NCI-H187 treated with DMSO at 0.1 percent for 48 hours (cell line): ENCODE results near the gene SLC2A1.
A peak's percentile ranks its signal among the peaks of the same experiment; 100 is the strongest.

Experiments
- DNase-seq: peaks from one replicate; lab custom pipeline; 2025; lab: John Stamatoyannopoulos, UW

Gene SLC2A1

DNA sequence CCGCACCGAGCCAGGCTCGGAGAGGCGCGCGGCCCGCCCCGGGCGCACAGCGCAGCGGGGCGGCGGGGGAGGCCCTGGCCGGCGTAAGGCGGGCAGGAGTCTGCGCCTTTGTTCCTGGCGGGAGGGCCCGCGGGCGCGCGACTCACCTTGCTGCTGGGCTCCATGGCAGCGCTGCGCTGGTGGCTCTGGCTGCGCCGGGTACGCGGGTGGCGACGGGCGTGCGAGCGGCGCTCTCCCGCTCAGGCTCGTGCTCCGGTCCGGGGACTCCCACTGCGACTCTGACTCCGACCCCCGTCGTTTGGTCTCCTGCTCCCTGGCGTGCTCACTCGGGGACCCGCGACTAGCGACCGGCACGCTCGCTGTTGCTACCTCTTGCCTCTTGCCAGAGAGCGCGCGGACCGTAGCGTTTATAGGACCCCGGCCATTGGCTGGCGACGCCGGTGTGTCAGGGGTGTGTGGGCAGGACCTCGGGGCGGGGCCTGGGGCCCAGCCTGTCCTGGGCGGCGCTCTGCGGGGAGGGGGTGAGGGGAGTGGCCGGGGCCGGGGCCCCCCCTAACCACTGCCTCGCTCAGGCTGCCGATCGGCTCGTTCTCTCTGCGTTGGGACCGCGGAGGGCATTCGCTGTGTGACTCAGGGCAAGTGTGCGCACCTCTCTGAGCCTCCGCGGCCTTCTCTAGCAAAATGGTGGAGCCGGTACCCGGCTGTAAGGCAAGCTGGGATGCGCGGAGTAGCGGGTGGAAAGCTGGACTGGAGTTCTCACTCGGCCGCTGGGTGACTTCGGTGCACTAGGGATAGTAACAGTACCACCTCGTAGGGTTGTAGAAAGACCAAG is at the start of gene SLC2A1:
SLC2A1 (minus strand) TSS at position 381 of the 832 bp plus-strand sequence; CDS start at position 164, 217 bp downstream.
- peak; percentile 64 for DNase-seq

DNA sequence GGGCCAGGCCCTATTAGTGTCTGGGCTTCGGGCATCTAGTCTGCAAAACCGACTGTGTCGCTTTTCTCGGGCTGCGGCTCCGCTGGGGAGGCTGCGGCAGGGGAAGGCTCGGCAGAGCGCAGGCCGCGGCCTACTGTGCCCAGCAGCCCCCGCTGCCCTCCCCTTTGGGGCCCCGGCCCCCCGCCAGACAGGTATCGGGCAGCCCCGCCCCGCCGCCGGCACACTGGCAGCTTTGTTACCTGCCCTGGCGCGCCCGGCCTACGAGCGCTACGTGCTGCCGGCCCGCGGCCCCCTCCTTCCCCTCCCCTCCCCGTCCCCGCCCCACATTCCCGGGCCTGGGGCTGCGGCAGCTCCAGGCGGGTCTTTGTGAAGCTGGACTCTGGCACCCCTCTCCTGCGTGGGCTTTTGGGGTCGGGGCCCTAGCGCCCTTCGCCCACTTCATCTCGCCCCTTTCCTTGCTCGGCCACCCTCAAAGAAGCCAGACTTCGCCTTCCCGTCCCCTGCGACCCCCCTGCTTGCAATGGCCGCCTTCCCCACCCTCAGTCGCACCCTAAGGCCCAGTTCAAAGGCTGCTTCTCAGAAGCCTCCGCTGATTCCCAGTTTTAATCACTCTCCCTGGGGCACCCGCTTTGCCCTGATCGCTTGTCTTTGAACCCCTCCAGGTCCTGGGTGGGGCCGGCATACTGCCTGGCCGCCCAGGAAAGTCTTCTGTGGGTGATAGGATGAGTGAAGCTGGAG is 48.9 kb upstream of the SLC2A1 start:
- no peak for DNase-seq

DNA sequence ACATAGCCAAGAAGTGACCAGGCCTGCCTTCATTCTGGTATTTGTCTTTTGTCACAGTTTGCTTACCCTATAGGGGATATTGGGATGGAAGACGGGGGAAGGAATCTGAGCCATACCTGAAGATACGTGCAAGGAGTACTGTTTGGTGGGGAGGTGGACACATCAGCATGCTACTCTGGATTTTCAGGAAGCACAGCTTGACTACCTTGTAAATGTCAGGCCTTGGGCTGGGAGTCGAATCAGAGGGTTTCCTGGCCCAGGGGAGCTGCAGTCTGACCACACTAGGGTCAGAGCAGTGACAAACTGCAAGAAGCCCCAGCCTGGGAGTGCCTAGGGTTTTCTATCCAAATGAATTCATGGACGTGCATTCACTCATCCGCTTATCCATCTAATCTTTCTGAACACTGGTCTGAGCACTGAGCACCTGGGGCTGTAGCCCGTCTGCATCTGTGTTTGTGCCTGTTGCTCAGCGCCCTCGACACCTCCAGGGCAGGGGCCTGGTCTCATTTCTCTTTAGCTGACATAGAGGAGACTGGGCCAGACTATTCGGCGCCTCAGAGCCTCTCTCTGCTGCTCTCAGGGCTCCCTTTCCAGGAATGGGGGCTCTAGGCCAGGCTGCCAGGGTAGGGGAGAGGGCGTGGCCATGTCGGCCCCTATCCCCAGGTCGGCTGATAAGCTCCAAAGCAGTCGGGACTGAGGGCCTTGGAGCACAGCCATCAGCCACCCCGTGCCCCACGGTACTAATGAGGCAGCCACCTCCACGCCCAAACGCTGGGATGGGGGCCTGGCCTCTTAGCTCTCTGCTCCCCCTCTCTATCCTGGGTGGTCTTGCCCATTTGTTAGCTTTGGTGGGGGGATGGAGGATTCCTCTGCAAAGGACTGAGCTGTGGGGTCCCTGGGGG is 47.0 kb upstream of the SLC2A1 start:
- DNase-seq = no peak

DNA sequence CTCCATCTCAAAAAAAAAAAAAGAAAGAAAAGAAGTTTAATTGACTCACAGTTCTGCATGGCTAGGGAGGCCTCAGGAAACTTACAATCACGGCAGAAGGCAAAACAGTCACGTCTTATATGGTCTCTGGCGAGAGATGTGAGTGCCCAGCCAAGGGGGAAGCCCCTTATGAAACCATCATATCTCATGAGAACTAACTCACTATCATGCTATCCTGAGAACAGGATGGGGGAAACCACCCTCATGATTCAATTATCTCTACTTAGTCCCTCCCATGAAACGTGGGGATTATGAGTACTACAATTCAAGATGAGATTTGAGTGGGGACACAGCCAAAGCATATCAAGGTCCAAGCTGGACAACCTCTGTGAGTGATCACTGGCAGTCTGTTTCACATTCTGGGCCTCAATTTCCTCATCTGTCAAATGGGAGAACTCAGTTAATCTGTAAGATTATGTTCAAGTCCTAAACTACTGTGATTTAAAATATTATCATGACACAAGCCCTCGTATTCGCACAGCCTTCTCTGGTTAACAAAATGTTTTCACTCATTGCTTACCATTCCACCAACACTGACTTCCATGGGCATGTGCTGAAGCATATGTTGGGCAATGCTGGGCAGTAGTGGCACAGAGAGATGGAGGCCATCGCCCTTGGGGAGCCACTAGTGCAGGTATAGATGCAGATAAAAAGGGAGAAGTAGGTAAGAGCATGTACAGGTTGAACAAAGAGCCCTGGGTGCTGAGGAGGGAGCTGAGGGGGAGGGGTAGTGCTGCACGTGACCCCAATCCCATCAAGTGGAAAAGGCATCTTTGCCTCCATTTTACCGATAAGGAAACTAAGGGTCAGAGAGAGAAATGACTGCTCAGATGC is 46.2 kb upstream of the SLC2A1 start:
- no peak for DNase-seq

DNA sequence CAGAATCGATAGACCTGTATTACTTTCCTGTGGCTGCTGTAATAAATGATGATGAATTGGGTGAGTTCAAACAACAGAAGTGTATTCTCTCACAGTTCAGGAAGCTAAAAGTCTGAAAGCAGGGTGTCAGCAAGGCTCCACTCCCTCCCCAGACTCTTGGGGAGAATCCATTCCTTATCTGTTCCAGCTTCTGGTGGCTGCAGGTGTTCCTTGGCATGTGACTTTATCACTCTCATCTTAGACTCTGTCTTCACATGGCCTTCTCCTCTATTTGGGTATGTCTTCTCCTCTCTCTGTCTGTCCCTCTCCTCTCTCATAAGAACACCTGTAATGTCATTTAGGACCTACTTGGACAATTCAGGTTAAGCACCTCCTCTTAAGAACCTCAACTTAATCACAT is 44.1 kb upstream of the SLC2A1 start:
- no peak for DNase-seq

DNA sequence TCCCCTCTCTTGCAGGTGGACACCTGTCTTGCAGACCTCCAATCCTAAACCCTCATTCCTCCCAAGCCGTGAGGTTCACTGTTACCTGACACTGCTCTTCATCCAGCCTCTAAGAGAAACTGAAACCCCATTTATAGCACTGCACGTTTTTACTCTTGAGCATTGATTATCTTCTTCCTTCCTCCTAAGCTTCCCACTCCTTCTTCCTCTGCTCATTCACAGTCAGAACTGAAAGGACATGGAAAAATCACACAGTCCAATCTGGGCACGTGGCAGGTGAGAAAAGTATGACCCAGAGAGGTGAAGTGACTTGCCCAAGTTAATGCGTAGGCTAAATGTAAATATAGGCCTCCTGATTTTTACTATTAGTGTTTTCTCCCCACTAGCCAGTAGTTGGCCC is 43.4 kb upstream of the SLC2A1 start:
- no peak for DNase-seq

DNA sequence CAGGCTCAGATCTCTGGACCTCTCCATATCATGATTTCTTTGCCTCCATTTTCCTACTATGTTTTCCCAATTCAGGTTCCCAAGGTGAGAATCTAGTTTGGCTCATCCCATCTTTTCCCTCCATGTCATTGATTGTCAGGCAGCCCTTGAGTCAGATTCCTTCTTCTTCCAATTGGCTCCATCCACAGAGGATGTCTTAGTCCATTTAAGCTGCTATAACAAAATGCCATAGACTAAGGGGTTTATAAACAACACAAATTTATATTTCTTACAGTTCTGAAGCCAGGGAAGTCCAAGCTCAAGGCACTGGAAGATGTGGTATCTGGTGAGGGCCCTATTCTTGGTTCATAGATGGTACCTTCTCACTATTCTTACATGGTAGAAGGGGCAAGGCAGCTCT is 42.8 kb upstream of the SLC2A1 start:
- no peak for DNase-seq

DNA sequence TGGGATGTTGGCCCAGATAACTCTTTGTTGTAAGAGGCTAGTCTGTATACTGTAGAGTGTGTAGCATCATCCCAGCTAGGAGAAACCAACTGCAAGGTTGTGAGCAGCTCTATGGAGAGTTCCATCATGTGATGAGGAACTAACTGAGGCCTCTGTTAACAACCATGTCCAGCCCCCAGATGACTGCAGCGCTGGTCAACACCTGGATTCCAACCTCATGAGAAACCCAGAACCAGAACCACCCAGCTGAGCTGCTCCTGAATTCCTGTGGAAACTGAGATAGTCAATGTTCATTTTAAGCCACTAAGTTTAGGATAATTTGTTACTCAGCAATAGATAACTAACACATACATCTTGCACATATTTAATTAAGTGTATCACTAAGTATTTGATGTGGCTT is 41.6 kb upstream of the SLC2A1 start:
- DNase-seq = no peak

DNA sequence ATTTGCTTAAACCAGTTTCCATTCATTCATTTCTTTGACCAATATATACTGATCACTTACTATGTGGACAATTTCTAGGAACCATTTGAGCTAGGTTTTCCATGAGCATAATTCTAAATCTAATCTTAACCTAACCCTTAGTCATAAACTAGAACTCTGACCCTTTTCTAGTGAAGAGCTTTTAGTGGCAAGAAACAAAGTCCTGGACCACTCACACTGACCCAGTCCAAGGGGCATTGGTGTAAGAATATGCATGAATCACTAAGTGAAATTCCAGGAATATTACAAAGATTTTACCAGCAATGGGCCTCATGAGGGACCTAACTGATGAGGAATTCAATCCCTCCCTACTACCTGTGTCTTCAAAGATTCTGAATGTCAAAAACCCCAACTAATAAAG is 40.6 kb upstream of the SLC2A1 start:
- no peak for DNase-seq

DNA sequence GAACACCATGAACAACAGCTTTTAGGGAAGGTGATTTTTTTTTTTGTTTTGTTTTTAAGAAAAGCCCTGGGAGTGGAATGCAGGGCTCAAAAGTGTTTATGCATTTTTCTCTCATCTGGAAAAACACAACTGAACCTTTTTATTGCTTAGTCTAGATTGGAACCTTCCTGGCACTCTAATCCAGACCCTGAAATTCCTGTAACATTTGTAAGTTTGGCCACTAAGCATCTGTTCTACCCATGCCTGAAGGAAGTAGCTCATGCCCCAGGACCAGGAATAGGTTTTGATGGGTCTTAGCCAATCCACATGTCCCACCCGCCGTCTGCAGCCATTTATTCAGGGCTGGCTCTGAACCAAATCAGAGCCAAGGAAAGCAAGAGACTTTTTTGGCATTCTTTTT is 39.7 kb upstream of the SLC2A1 start:
- no peak for DNase-seq

DNA sequence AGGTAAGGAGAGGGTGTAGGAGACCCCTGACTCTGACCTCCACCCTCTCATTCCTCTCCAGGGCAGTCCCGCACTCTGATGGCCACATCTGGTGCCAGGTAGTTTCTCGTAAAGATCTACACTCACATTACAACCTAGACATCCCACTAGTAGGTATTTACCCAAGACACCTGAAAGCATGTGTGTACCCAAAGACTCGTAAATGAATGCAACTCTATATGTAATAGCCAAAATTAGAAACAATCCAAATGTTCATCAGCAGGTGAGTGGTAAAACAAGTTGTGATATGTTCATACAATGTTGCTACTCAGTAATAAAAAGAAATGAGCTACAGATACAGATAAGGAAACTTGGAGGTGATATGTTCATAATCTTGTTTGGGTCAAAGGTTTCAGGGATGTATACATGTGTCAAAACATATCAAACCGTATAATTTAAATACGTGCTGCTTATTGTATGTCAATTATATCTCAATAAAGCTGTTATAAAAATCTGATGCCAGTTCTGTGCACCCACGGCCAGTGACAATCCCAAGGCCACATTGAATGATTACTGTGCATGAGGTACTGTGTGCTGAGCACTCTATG is 37.8 kb upstream of the SLC2A1 start:
- DNase-seq = no peak

DNA sequence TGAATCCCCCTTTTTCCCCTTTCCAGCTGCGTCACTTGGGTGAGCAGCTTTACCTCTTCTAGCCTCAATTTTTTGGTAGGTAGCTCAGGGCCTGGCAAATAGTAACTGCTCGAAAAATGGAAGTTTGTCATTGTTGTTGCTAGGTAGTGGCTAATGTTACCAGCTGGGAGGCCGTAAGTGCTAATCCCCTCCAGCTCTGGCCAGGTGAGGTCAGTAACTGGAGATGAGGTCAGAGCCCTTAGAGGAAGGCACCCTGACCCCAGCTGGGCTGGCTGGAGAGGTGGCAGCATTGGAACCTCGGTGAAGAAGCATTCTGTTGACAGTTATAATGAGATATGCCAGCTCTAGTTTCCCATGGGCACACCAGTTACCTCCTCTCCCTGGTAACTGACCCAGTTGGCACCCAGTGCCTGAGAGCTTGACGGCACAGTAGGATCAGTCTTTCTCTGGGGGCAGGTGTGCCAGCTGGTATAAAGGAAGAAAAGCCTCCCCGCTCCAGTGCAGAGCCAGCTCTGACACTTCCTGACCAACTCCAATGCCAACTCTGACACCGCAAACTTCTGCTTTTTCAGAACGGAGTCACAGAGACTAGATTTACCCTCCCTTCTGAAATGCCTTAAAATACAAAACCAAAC is 35.0 kb upstream of the SLC2A1 start:
- no peak for DNase-seq

DNA sequence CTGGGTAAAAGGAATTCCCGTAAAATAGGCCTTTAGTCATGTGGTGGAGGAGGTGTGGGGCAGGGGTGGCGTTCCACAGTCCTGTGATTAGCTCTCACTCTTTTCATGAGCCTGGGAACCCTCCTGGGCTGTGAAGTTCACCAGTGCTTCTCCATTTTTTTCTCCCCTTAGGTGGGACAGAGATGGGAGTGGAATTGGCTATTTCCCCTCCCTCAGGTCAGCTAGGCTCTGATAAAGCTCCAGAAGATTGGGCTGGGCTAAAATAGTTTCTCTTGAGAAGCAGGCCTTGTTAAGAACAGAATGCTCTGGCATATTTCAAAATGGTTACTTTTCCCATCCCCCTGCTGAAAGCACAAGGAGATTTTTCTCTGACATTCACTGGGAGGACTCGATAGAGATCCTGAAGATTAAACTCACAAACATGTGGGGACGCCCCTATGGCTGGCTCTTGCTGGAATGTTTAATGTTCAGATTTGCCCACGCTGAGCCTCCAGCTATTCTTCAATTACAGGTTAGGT is 33.4 kb upstream of the SLC2A1 start:
- no peak for DNase-seq

DNA sequence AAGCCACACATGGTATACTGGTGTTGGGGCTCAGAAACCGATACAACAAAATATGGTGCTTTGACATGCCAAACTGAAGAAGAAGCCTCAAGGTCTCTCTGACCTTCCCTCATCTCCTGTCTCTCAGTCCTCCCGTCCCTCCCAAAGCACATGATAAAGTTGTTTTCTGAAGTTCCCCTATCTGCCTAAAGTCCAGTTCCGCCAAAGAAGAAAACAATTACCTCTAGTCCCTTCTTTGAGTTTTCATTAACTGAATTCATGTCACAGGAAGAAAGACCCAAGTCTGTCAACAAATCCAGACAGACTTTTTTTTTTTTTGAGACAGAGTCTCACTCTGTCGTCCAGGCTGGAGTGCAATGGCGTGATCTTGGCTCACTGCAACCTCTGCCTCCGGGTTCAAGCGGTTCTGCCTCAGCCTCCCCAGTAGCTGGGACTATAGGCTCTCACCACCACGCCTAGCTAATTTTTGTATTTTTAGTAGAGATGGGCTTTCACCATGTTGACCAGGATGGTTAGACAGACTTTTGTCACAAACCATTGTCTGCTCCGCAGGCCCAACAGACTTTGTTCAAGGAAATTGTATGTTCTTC is 32.2 kb upstream of the SLC2A1 start:
- DNase-seq = no peak

DNA sequence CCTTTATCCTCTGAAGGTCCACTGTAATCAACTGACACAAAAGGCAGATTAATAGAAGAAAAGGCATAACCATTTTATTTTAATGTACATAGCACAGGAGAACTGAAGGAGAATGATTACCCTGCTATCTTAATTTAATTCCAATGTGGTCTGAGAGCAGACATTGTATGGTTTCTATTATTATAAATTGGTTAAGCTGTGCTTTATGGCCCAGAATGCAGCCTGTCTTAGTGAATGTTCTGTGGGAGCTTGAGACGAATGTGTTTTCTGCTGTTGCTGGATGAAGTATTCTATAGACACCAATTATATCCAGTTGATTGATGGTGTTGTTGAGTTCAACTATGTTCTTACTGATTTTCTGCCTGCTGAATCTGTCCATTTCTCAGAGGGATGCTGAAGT is 25.0 kb upstream of the SLC2A1 start:
- no peak for DNase-seq

DNA sequence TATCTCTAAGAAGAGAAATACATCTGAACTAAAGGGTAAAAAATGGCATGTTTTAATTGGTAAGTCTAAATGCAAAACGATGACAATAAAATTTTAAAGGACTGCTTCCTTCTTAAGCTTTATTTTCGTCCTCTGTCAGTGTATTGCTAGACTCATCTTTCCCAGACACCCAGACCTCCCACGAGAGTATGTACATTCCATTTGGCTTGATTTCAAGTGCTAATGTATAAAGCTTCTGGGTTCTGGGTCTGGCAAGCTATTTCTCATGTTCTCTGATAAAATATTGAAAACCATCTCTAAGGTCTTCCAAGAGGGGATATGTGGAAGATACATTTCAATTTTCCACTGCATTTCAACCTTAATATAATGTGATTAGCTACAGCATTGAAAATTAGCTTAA is 24.6 kb upstream of the SLC2A1 start:
- no peak for DNase-seq

DNA sequence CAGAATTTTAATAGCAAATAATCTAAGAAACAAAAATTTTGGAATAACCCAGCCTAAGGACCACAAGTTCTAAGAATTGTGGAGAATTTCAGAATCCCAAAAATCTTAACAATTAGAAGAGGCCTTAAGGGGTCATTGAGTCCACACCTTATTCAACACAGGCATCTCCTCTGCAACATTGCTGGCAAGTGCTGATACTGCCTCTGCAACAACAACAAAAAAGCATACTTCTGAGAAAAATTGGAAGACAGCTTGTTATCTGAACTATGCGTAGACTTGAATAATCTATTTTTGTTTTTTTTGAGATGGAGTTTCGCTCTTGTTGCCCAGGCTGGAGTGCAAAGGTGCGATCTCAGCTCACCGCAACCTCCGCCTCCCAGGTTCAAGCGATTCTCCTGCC is 24.0 kb upstream of the SLC2A1 start:
- no peak for DNase-seq

DNA sequence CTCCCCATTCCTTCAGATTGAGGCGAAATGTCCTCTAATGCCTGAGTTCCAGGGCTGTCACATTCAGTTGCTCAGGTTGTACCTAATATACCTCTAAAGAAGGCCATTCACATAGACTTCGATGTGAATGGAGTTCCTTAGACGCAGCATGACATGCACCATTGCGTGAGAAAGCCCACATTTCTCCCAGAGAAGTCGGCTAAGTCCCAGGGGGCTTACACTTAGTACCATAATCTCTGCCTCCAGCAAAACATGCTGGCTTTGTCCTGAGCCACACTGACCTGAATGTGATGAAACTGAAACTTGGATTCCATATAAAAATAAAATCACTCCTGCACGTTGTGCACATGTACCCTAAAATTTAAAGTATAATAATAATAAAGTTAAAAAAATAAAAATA is 23.2 kb upstream of the SLC2A1 start:
- DNase-seq = no peak

DNA sequence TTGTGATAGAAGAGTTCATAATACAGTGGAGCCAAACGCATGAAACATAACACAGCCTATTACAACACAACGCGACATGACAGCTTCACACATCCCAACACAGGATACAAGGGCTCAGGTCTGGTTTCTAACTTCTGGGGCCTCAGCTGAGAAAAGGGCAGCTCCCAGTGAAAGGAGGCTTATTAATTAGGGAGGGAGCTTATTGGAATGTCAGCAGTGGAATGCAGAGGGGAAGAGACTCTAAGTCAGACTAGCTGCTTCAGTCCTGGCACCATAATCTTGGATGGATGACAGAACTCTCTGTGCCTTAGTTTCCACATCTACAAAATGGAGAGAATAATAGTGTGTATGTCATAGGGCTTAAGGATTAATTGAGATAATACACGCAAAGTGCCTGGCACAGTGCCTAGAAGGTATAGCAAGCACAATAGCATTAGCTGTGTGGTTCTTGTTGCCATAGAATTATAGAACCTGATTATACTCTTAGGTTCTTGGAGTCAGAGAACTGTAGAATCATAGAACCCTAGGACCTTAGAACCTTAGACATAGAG is 22.7 kb upstream of the SLC2A1 start:
- no peak for DNase-seq
